PC-9 (cell line): ENCODE data around the gene OSBPL2. TPM values are rescaled to one million over a fixed set of nuclear protein-coding genes. Genes with fewer than 3 reads are reported as not detected.

Source experiments
- BruUV-seq: library from RNA; stranded (reverse); fragments of 400-500 nt; replicated peaks from 2 replicates; lab custom pipeline; 2021; lab: Mats Ljungman, UMichigan
- CTCF ChIA-PET: fragments of 300-600 bp; sonication (Branson Sonifier 250); formaldehyde crosslinking; loops from one replicate; lab custom pipeline; 2022; ENCODE audit warnings: antibody characterized with exemption; lab: Charles Lee
- POLR2A ChIA-PET: fragments of 300-600 bp; sonication (Branson Sonifier 250); formaldehyde crosslinking; loops from one replicate; lab custom pipeline; 2022; ENCODE audit warnings: antibody characterized with exemption; ENCODE audit not compliant: unreplicated experiment; lab: Charles Lee
- DNase-seq, 2 experiments: peaks; one replicate each; pipeline versions ENCODE4 v3.0.0 to v3.0.0-alpha.2; 2015 to 2022; ENCODE audit warnings: mixed read lengths in 1 of 2
- H2AFZ ChIP-seq: fragments of 200-600 bp; sonication (generic); 2 replicates; pipeline ENCODE4 v1.8.1; 2017; ENCODE audit warnings: antibody characterized with exemption
- H3F3A ChIP-seq: fragments of 200-600 bp; sonication (generic); 2 replicates; pipeline ENCODE4 v1.8.1; 2017; ENCODE audit warnings: antibody characterized with exemption, mild to moderate bottlenecking, low read depth; ENCODE audit not compliant: insufficient read depth
- H3K27ac ChIP-seq: fragments of 200-600 bp; sonication (generic); 2 replicates; pipeline ENCODE4 v1.6.1; 2016; ENCODE audit warnings: mixed run types
- H3K27me3 ChIP-seq: fragments of 200-600 bp; sonication (generic); 2 replicates; pipeline ENCODE4 v1.6.1; 2016; ENCODE audit warnings: low read depth, mixed run types; ENCODE audit not compliant: insufficient read depth
- H3K36me3 ChIP-seq: fragments of 200-600 bp; sonication (generic); 2 replicates; pipeline ENCODE4 v1.6.1; 2016; ENCODE audit warnings: low read depth, mixed run types
- H3K4me1 ChIP-seq: fragments of 200-600 bp; sonication (generic); replicated peaks from 2 replicates; pipeline ENCODE4 v1.6.1; 2016; ENCODE audit warnings: mixed run types; ENCODE audit not compliant: insufficient read depth
- H3K4me2 ChIP-seq: fragments of 200-600 bp; sonication (generic); 2 replicates; pipeline ENCODE4 v1.6.1; 2017; ENCODE audit warnings: mixed run types
- H3K4me3 ChIP-seq: fragments of 200-600 bp; sonication (generic); 2 replicates; pipeline ENCODE4 v1.6.1; 2016; ENCODE audit warnings: mixed run types
- H3K79me2 ChIP-seq: fragments of 200-600 bp; sonication (generic); 2 replicates; pipeline ENCODE4 v1.6.1; 2017; ENCODE audit warnings: low read depth, mixed run types
- H3K9me2 ChIP-seq: fragments of 200-600 bp; sonication (generic); 2 replicates; pipeline ENCODE4 v1.8.1; 2017; ENCODE audit warnings: mild to moderate bottlenecking; ENCODE audit not compliant: insufficient read depth
- H3K9me3 ChIP-seq: fragments of 200-600 bp; sonication (generic); 2 replicates; pipeline ENCODE4 v1.8.1; 2016; ENCODE audit warnings: low read depth; ENCODE audit not compliant: insufficient read depth
- H4K20me1 ChIP-seq: fragments of 200-600 bp; sonication (generic); 2 replicates; pipeline ENCODE4 v1.8.1; 2017; ENCODE audit not compliant: insufficient read depth
- CTCF ChIP-seq: fragments of 200-600 bp; sonication (generic); conservative IDR thresholded peaks from 2 replicates; pipeline ENCODE4 v1.6.1; 2017; ENCODE audit warnings: mixed run types, antibody characterized with exemption, mild to moderate bottlenecking, moderate library complexity
- EZH2 ChIP-seq: fragments of 200-600 bp; sonication (generic); IDR thresholded peaks from 2 replicates; pipeline ENCODE4 v1.8.0; 2017; ENCODE audit warnings: antibody characterized with exemption, low read depth
- intact Hi-C: fragments of 100-400 bp; cut with micrococcal nuclease; formaldehyde crosslinking; loops from one replicate; pipeline ENCODE4 v1.10.0; 2022; ENCODE audit not compliant: unreplicated experiment
- total RNA-seq: library from RNA; stranded (reverse); gene quantifications from 2 replicates; pipeline ENCODE4 v1.2.3, GENCODE V29; 2021

OSBPL2 gene
- total RNA-seq, 1 experiment from 2014 or later, result 84.8 TPM

GRCh38 chr20:62328684-62329388, 90.5 kb downstream of the OSBPL2 start:
- Histone ChIP-seq H3K27ac (no peak overlapping the region), H3K79me2 (0 out of 2 replicates have a peak, but pooled peaks cover 4% of the 10 kb centered on the region), H3K9me2 (no peaks in the 10 kb centered on the region), H4K20me1 (peaks cover 73% of the 10 kb centered on the region), H3K27me3 (no peaks in the 10 kb centered on the region), H3K4me1 (no peaks in the 10 kb centered on the region), H3K4me2 (no peak overlapping the region), H2AFZ (no peak overlapping the region), H3K4me3 (no peak overlapping the region), H3K36me3 (peaks cover 15% of the 10 kb centered on the region; the same call in 1 of the 2 replicates), H3K9me3 (no peaks in the 10 kb centered on the region), H3F3A (peaks cover 71% of the 10 kb centered on the region)
- ChIA-PET POLR2A (no interaction called here), CTCF (no interaction called here)
- no peak for TF ChIP-seq CTCF
- TF ChIP-seq EZH2, result no peak
- no TSS peak for BruUV-seq
- intact Hi-C loops, result no loop called here
- no peak for DNase-seq

- H3K9me2 ChIP-seq, result no peaks in the 10 kb centered on the region
- TF ChIP-seq CTCF (no peak), EZH2 (no peak)
- H4K20me1 ChIP-seq, result peaks cover 72% of the 10 kb centered on the region
- no peak overlapping the region for H2AFZ ChIP-seq
- ChIA-PET CTCF (no interaction called here), POLR2A (no interaction called here)
- H3K9me3 ChIP-seq, result no peaks in the 10 kb centered on the region
- H3K4me1 ChIP-seq, result no peaks in the 10 kb centered on the region
- intact Hi-C loops, result no loop called here
- no peak overlapping the region for H3K4me3 ChIP-seq
- no peaks in the 10 kb centered on the region for H3K27me3 ChIP-seq
- H3F3A ChIP-seq, result peaks cover 63% of the 10 kb centered on the region
- H3K4me2 ChIP-seq, result no peak overlapping the region
- H3K36me3 ChIP-seq, result peaks cover 15% of the 10 kb centered on the region; the same call in 1 of the 2 replicates
- no TSS peak for BruUV-seq
- H3K79me2 ChIP-seq, result 0 out of 2 replicates have a peak, but pooled peaks cover 4% of the 10 kb centered on the region
- no peak overlapping the region for H3K27ac ChIP-seq
- DNase-seq, result no peak
Measured at GRCh38 chr20:62329389-62330377, 91.4 kb downstream of the OSBPL2 start.

- H3K36me3 ChIP-seq, result peaks cover 15% of the 10 kb centered on the region
- POLR2A ChIA-PET, result no interaction called here
- H4K20me1 ChIP-seq, result peaks cover 72% of the 10 kb centered on the region
- H3K9me3 ChIP-seq, result no peaks in the 10 kb centered on the region
- BruUV-seq, result no TSS peak
- no peak overlapping the region for H3K4me2 ChIP-seq
- 0 out of 2 replicates have a peak, but pooled peaks cover 7% of the 10 kb centered on the region for H3K79me2 ChIP-seq
- H3K9me2 ChIP-seq, result no peaks in the 10 kb centered on the region
- no peak overlapping the region for H3K4me3 ChIP-seq
- H3K27me3 ChIP-seq, result no peaks in the 10 kb centered on the region
- DNase-seq, result no peak
- no peak overlapping the region for H3K27ac ChIP-seq
- CTCF ChIA-PET, result interaction anchor here (0.5 kb wide), 1 partner anchor 18 kb away, joined by 3 read pairs; no protein-coding TSS in a partner anchor
- no peak for TF ChIP-seq CTCF
- no peak for TF ChIP-seq EZH2
- H3K4me1 ChIP-seq, result no peaks in the 10 kb centered on the region
- no peak overlapping the region for H2AFZ ChIP-seq
- intact Hi-C loops, result no loop called here
- H3F3A ChIP-seq, result peaks cover 54% of the 10 kb centered on the region
Measured at GRCh38 chr20:62330576-62331317, 92.4 kb downstream of the OSBPL2 start.
